WI38 (cell line): ENCODE data around the gene SNX20.

Source experiments
- H3K4me3 ChIP-seq: 2 replicates; pipeline ENCODE4 v1.5.1; 2011; ENCODE audit warnings: low read depth, mild to moderate bottlenecking, control low read depth, low read length
- TF ChIP-seq, protein P1 (sequence below): IDR thresholded peaks from 2 replicates; pipeline ENCODE4 v1.5.1; 2012; ENCODE audit warnings: low read depth, mild to moderate bottlenecking, control low read depth, low read length

SNX20 gene

DNA sequence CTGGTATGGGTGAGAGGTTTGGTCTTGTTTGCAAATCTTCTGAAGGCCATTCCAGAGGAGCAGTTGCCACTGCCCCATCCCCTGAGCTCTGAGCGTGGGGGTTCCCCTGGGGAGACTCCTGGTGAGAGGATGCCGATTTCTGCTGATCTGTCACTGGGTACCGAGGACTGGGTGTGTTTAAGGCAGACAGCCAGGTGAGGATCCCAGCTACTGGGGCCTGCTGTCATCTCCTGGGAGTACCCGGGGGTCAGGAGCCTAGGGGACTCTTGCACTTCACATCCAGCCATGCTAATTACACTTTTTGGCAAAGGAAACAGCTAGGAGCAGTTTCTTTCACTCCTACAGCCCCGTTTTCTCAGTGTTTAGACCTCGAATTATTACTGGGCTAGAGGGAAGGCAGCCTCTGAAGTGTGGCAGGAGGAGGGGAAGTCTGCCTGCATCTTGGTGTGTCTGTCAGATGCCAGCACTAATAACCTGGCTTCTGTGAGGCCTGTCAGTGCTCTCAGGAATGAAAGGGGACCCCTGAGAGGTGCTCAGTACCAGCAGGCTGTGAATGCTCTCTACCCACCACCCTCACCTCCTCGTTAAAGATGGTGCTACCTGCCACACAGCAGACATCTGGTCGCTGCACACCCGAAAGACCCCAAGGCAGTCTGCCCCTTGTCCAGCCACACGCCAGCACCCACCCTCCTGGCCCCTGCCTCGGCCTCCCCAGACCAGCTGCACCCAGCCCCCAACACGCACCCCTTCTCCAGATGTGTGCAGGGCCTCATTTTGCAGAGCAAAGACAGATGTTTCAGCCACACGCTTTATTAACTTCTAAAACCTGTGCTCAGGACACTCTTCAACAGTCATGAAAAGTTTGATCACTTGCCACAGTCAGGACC, 43.2 kb downstream of the SNX20 start:
- TF ChIP-seq, protein P1, sequence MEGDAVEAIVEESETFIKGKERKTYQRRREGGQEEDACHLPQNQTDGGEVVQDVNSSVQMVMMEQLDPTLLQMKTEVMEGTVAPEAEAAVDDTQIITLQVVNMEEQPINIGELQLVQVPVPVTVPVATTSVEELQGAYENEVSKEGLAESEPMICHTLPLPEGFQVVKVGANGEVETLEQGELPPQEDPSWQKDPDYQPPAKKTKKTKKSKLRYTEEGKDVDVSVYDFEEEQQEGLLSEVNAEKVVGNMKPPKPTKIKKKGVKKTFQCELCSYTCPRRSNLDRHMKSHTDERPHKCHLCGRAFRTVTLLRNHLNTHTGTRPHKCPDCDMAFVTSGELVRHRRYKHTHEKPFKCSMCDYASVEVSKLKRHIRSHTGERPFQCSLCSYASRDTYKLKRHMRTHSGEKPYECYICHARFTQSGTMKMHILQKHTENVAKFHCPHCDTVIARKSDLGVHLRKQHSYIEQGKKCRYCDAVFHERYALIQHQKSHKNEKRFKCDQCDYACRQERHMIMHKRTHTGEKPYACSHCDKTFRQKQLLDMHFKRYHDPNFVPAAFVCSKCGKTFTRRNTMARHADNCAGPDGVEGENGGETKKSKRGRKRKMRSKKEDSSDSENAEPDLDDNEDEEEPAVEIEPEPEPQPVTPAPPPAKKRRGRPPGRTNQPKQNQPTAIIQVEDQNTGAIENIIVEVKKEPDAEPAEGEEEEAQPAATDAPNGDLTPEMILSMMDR = no peak
- no peak overlapping the region for H3K4me3 ChIP-seq

DNA sequence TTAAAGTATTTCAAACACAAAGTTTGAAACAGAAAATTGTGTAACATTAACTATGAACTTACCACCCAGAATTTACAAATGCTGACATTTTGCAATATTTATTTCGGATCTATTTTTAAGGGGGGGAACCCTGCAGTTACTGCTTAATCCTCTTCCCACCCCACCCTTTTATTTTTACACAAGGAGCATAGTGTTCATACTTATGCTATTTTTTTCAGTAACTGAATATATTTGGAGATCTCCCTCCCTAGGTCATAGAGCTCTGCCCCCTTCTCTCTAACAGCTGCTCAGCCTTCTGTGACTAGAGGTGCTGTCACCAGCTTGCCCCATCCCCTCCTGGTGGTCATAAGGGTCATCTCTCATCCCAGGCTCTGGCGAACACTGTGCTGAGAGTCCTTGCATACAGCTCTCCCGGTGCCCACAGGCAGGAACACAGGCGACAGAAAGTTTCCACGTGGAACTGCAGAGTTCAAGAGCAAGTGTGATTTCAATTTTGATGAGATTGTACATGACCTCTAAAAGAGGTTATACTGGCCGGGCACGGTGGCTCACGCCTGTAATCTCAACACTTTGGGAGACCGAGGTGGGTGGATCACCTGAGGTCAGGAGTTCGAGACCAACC, 44.2 kb downstream of the SNX20 start:
- TF ChIP-seq, protein P1 = no peak
- no peak overlapping the region for H3K4me3 ChIP-seq

DNA sequence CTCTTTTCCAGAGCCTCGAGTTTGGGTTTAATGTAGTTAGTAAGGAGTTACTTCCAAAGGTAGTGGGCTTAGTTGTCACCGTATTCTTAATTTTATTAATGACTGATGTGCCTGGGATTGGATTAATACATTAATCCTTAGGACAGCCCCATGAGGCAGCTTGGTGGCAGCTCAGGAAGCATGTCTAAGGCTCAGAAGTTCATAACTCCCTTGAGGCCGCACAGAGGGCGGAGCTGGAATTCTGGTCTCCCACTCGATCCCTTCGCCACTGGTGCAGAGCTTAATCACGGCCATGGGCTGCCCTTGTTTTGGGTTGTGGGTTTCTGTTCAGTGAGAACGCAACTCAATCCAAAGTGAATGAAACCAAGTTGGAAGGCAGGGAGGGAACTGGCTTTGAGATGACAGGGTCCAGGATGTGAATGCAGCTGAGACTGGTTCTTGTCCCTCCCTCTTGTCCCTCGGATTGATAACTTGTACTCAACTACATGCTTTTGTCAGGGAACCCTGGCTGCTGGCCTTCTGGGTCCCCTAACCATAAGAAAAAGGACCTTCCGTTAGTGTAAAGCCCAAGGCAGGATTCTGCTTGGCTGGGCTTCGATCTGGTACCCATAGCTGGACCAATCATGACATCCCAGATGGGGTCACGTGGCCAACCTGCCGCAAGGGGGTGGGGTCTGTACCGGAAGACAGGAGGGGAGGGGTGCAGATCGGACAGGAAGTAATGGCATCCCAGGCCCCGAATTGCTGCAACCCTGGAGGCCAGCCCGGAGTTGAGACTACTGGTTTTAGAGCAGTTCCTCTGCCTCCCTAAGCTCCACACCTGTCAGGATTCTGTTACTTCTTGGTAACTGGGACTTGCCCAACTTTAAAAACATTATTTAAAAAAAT, 45.4 kb downstream of the SNX20 start:
- H3K4me3 ChIP-seq = no peak overlapping the region
- TF ChIP-seq, protein P1 = no peak

DNA sequence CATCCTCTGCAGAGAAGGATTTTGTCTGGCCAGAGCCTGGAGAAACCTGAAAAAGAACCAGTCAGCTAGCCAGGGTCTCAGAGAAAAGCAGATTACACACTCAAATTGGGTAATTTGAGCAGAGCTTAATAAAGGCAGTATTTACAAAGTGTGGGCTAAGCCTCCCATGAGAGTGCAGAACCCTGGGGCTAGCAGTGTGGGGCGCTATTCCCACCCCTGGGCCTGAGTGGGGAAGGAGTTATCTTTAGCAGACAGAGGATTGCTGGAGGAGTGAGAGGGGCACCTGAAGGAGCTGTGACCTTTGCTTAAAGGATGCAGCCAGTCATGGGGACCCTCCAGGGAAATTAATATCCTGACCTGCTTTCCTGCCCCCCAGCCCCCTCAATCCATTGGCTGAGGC, 46.2 kb downstream of the SNX20 start:
- H3K4me3 ChIP-seq = no peak overlapping the region
- TF ChIP-seq, protein P1 = no peak

DNA sequence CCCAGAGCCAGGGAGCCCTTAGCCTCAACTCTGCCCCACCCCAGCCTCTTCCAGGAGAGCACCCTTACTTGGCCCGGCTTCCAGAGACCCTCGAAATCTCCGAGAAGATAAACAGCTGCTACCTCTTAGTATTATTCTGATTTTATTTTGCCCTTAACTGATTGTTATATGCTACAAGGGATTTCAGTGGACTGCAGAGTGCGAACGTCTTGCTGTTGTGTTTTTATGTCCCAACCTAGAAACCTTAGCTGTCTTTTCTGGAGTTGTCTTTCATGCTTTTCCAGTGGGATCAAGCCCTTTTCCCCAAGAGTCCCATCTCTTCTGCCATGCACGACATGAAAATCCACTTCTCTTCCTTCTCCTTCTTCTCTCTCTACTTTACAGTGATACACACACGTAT, 47.0 kb downstream of the SNX20 start:
- TF ChIP-seq, protein P1 = no peak
- H3K4me3 ChIP-seq = no peak overlapping the region

DNA sequence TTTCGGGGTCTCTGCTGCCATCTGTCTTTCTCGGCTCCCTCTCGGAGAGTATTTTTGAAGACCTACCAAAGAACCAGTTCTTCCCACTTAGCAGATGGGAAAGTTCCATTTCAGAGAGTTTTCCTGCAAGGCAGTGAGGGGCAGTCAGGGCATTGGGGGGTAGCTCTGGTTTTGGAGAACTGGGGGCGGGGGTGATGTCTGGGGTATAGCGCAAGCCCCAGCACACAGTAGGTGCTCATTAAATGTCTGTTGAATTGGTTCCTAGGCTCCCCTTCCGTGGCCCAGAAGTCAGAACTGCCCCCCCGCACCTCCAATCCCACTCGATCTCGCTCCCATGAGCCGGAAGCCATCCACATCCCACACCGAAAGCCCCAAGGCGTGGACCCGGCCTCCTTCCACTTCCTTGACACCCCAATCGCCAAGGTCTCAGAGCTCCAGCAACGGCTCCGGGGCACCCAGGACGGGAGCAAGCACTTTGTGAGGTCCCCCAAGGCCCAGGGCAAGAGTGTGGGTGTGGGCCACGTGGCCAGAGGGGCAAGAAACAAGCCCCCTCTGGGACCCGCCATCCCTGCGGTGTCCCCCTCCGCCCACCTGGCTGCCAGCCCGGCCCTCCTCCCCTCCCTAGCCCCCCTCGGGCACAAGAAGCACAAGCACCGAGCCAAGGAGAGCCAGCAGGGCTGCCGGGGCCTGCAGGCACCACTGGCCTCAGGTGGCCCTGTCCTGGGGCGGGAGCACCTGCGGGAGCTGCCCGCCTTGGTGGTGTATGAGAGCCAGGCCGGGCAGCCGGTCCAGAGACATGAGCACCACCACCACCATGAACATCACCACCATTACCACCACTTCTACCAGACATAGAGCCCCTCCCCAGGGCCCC, 47.9 kb downstream of the SNX20 start:
- H3K4me3 ChIP-seq = no peak overlapping the region
- TF ChIP-seq, protein P1 = no peak
